Transverse colon (tissue), 4 donors: ENCODE measurements around the gene ZFP1. TPM values are rescaled to one million over a fixed set of nuclear protein-coding genes. Genes with fewer than 3 reads are reported as not detected.
"Not testable (repeated sequence)": the region's sequence is repeated elsewhere in the genome, so short reads cannot be mapped to it uniquely, and the experiment has no call there.

Experiments
- DNase-seq: peaks from one replicate; pipeline ENCODE4 v3.0.0-alpha.2; 2019
- H3K27ac ChIP-seq, 4 donors: fragments of 200-600 bp; sonication (generic); 2 replicates each; pipeline ENCODE4 v1.5.1; 2016 to 2018; ENCODE audit warnings: inconsistent platforms in 4 of 4
- H3K27me3 ChIP-seq: fragments of 200-600 bp; sonication (generic); 2 replicates; pipeline ENCODE4 v1.5.1; 2017; ENCODE audit warnings: inconsistent platforms
- H3K36me3 ChIP-seq, 4 donors: fragments of 200-600 bp; sonication (generic); 2 replicates each; pipeline ENCODE4 v1.5.1; 2017 to 2019; ENCODE audit warnings: inconsistent platforms in 4 of 4
- H3K4me1 ChIP-seq, 4 donors: fragments of 200-600 bp; sonication (generic); 2 replicates each; pipeline ENCODE4 v1.5.1; 2017 to 2020; ENCODE audit warnings: inconsistent platforms in 4 of 4
- H3K4me3 ChIP-seq, 4 donors: fragments of 200-600 bp; sonication (generic); 1 replicate in 1 of 4; 2 replicates in 3 of 4; pipeline versions ENCODE4 v1.5.1 to v1.6.1; 2017 to 2019; ENCODE audit warnings: inconsistent platforms in 4 of 4
- H3K9me3 ChIP-seq, 2 donors: fragments of 200-600 bp; sonication (generic); 2 replicates each; pipeline ENCODE4 v1.5.1; 2017 to 2019; ENCODE audit warnings: inconsistent platforms in 2 of 2
- CTCF ChIP-seq, 5 experiments: fragments of 200-600 bp in 3 of 5; fragments of 450-650 bp in 2 of 5; sonication (generic) in 3 of 5; IDR thresholded peaks; 1 replicate in 2 of 5; 2 replicates in 3 of 5; pipeline ENCODE4 v1.5.1; 2016 to 2017; ENCODE audit warnings: antibody characterized with exemption in 5 of 5, inconsistent platforms in 3 of 5, mild to moderate bottlenecking in 2 of 5, moderate library complexity in 1 of 5
- EP300 ChIP-seq: sonication (generic); formaldehyde crosslinking; IDR thresholded peaks from one replicate; pipeline ENCODE4 v1.6.1; 2017; ENCODE audit warnings: antibody characterized with exemption, low read depth
- POLR2A ChIP-seq: fragments of 450-650 bp; IDR thresholded peaks from one replicate; pipeline ENCODE4 v1.6.1; 2016; ENCODE audit warnings: antibody characterized with exemption, mild to moderate bottlenecking, moderate library complexity
- POLR2AphosphoS5 ChIP-seq, 3 donors: sonication (generic); formaldehyde crosslinking; IDR thresholded peaks; one replicate each; pipeline ENCODE4 v1.6.1; 2016; ENCODE audit warnings: antibody characterized with exemption in 3 of 3
- WGBS, 2 donors: methylation state at CpG; one replicate each; pipeline ENCODE4 v1.1.5; 2018; ENCODE audit warnings: low coverage in 1 of 2; 5-methylcytosine and 5-hydroxymethylcytosine counted together
- in situ Hi-C, 4 donors: fragments of 200-750 bp; cut with MboI; loops; one replicate each; pipeline versions ENCODE4 v1.15.0 to v1.15.1; 2017; ENCODE audit warnings: low sequenced_read_pairs in 3 of 4, low pct_ligation_motif_present in 1 of 4, low pct_unique_long_range_greater_than_20kb in 1 of 4
- intact Hi-C: fragments of 100-400 bp; cut with DNase I; formaldehyde crosslinking; loops from one replicate; pipeline ENCODE4 v1.15.1; 2023; ENCODE audit warnings: low total_unique reads
- total RNA-seq, 4 donors: library from RNA; depleted of rRNA; stranded (reverse); fragments of >200 nt; gene quantifications; one replicate each; pipeline ENCODE4 v1.1.0, GENCODE V29; 2016

The ZFP1 gene
- total RNA-seq, 4 donors from 2014 or later: 1.1 to 56.7 (median 6.3) TPM

GRCh38 chr16:75206749-75207451 lies 58.6 kb downstream of the ZFP1 start, which contains the start of gene CTRB2:
Gene CTRB2, minus strand, starts transcription at chr16:75207161. Its CDS starts 20 bp downstream, at chr16:75207141.
- intact Hi-C loops: loop anchor here (2.0 kb wide), 1 partner anchor 18 kb away; no protein-coding TSS in a partner anchor
- no peak within 1 kb of the TSS for H3K27ac ChIP-seq

GRCh38 chr16:75207831-75208230 lies 59.5 kb downstream of the ZFP1 start:
- no peak overlapping the region for H3K4me3 ChIP-seq
- H3K36me3 ChIP-seq: no peaks in the 10 kb centered on the region
- TF ChIP-seq CTCF (IDR thresholded peaks at IDR 0.05): no peak
- no peak for TF ChIP-seq POLR2AphosphoS5 (IDR thresholded peaks at IDR 0.05)
- TF ChIP-seq POLR2A: no peak
- TF ChIP-seq EP300: no peak
- no peaks in the 10 kb centered on the region for H3K4me1 ChIP-seq
- WGBS, 2 donors: 88% methylated on average over 11 of the region's 11 CpGs; no CpG with 5 or more reads in 1 of the 2 donors
- in situ Hi-C loops: loop anchor here in 2 of 4 donors (10.0 to 25.0 kb wide), 3 partner anchors 177 to 554 kb away; no protein-coding TSS in a partner anchor
- DNase-seq: no peak
- no peak overlapping the region for H3K27ac ChIP-seq
- intact Hi-C loops: loop anchor here (2.0 kb wide), 1 partner anchor 17 kb away; no protein-coding TSS in a partner anchor
- no peaks in the 10 kb centered on the region for H3K9me3 ChIP-seq
- H3K27me3 ChIP-seq: no peaks in the 10 kb centered on the region

More at GRCh38 chr16:75206749-75207451, 58.6 kb downstream of the ZFP1 start, which contains the start of gene CTRB2:
- no peaks in the 10 kb centered on the region for H3K36me3 ChIP-seq
- in situ Hi-C loops: loop anchor here in 2 of 4 donors (10.0 to 25.0 kb wide), 3 partner anchors 178 to 555 kb away; no protein-coding TSS in a partner anchor
- H3K4me3 ChIP-seq: no peak within 1 kb of the TSS
- no peak for TF ChIP-seq EP300
- no peak for TF ChIP-seq POLR2A
- TF ChIP-seq POLR2AphosphoS5 (IDR thresholded peaks at IDR 0.05): no peak
- 84% methylated on average over 22 of the region's 24 CpGs; no CpG with 5 or more reads in 1 of the 2 donors for WGBS, 2 donors
- no peaks in the 10 kb centered on the region for H3K9me3 ChIP-seq
- DNase-seq: no peak
- H3K27me3 ChIP-seq: no peaks in the 10 kb centered on the region
- no peaks in the 10 kb centered on the region for H3K4me1 ChIP-seq

GRCh38 chr16:75208242-75208825 lies 60.0 kb downstream of the ZFP1 start:
- H3K4me3 ChIP-seq: no peak overlapping the region
- no peak overlapping the region for H3K27ac ChIP-seq
- WGBS, 2 donors: 81% methylated on average over 13 of the region's 13 CpGs; no CpG with 5 or more reads in 1 of the 2 donors
- in situ Hi-C loops (loop anchor here in 2 of 4 donors (10.0 to 25.0 kb wide), 3 partner anchors 176 to 554 kb away; no protein-coding TSS in a partner anchor), intact Hi-C loops (no loop called here)
- no peaks in the 10 kb centered on the region for H3K27me3 ChIP-seq
- no peaks in the 10 kb centered on the region for H3K9me3 ChIP-seq
- no peak for DNase-seq
- TF ChIP-seq POLR2AphosphoS5 (IDR thresholded peaks at IDR 0.05) (no peak), EP300 (no peak), CTCF (IDR thresholded peaks at IDR 0.05) (no peak), POLR2A (no peak)
- H3K4me1 ChIP-seq: no peaks in the 10 kb centered on the region
- no peaks in the 10 kb centered on the region for H3K36me3 ChIP-seq

GRCh38 chr16:75208861-75209505 lies 60.7 kb downstream of the ZFP1 start:
- TF ChIP-seq POLR2AphosphoS5 (IDR thresholded peaks at IDR 0.05) (no peak), POLR2A (no peak), CTCF (IDR thresholded peaks at IDR 0.05) (no peak), EP300 (no peak)
- H3K4me3 ChIP-seq: no peak overlapping the region
- intact Hi-C loops (no loop called here), in situ Hi-C loops (loop anchor here in 2 of 4 donors (10.0 to 25.0 kb wide), 3 partner anchors 176 to 553 kb away; no protein-coding TSS in a partner anchor)
- no peaks in the 10 kb centered on the region for H3K9me3 ChIP-seq
- no peaks in the 10 kb centered on the region for H3K4me1 ChIP-seq
- H3K27me3 ChIP-seq: no peaks in the 10 kb centered on the region
- WGBS, 2 donors: 87 to 88% methylated on average over 3 to 27 of the region's 27 CpGs
- DNase-seq: no peak
- H3K27ac ChIP-seq: no peak overlapping the region
- no peaks in the 10 kb centered on the region for H3K36me3 ChIP-seq

GRCh38 chr16:75209514-75209913 lies 61.2 kb downstream of the ZFP1 start:
- in situ Hi-C loops: loop anchor here in 2 of 4 donors (10.0 to 25.0 kb wide), 3 partner anchors 175 to 553 kb away; no protein-coding TSS in a partner anchor
- DNase-seq, H3K9me3 ChIP-seq, intact Hi-C loops, H3K27me3 ChIP-seq, H3K4me1 ChIP-seq, H3K4me3 ChIP-seq, H3K27ac ChIP-seq, H3K36me3 ChIP-seq: not testable (repeated sequence)
- 80% methylated on average over 7 of the region's 7 CpGs; no CpG with 5 or more reads in 1 of the 2 donors for WGBS, 2 donors
